Sigmoid colon (tissue), 4 donors: ENCODE data around the gene FGL2.

Experiments
- CTCF ChIP-seq, 4 experiments: fragments of 450-650 bp in 3 of 4; fragments of 200-600 bp in 1 of 4; IDR thresholded peaks; one replicate each; pipeline ENCODE4 v1.5.1; 2016 to 2019; ENCODE audit warnings: antibody characterized with exemption in 4 of 4, mild to moderate bottlenecking in 3 of 4, moderate library complexity in 2 of 4
- EP300 ChIP-seq, 4 donors: sonication (generic); formaldehyde crosslinking; IDR thresholded peaks; one replicate each; pipeline ENCODE4 v1.6.1; 2017; ENCODE audit warnings: antibody characterized with exemption in 4 of 4
- POLR2A ChIP-seq, 2 donors: fragments of 450-650 bp; IDR thresholded peaks; one replicate each; pipeline ENCODE4 v1.6.1; 2016; ENCODE audit warnings: antibody characterized with exemption in 2 of 2, mild to moderate bottlenecking in 2 of 2, moderate library complexity in 2 of 2
- POLR2AphosphoS5 ChIP-seq, 4 donors: sonication (generic); formaldehyde crosslinking; IDR thresholded peaks; one replicate each; pipeline ENCODE4 v1.6.1; 2017; ENCODE audit warnings: antibody characterized with exemption in 4 of 4

GRCh38 chr7:77222819-77223218 lies 23.2 kb upstream of the FGL2 start:
- TF ChIP-seq CTCF (IDR thresholded peaks at IDR 0.05) (no peak), POLR2A (IDR thresholded peaks at IDR 0.05) (no peak), EP300 (IDR thresholded peaks at IDR 0.05) (no peak), POLR2AphosphoS5 (IDR thresholded peaks at IDR 0.05) (no peak)
